Measurements from ENCODE around the gene TKT.

DNA sequence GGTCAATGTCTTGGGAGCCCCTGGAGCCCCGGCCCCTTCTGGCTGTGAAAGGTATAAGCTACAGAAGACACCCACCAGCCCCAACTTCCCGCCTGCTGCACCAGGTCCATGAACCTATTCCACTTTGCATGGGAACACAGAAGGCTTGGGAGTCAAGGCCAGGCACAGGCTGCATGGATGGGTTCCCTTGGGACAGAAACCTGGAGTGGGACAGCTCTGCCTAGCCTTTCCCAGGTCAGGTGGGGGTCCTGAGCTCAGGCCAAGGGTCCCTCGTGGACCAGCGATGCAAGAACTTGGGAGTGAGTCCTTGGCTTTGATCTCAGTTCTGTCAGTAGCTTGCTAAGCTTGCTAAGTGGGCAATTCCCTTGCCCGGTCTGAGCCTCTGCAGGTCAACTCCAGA, 25.0 kb downstream of the TKT start:
- TF ChIP-seq, protein P1, sequence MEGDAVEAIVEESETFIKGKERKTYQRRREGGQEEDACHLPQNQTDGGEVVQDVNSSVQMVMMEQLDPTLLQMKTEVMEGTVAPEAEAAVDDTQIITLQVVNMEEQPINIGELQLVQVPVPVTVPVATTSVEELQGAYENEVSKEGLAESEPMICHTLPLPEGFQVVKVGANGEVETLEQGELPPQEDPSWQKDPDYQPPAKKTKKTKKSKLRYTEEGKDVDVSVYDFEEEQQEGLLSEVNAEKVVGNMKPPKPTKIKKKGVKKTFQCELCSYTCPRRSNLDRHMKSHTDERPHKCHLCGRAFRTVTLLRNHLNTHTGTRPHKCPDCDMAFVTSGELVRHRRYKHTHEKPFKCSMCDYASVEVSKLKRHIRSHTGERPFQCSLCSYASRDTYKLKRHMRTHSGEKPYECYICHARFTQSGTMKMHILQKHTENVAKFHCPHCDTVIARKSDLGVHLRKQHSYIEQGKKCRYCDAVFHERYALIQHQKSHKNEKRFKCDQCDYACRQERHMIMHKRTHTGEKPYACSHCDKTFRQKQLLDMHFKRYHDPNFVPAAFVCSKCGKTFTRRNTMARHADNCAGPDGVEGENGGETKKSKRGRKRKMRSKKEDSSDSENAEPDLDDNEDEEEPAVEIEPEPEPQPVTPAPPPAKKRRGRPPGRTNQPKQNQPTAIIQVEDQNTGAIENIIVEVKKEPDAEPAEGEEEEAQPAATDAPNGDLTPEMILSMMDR (IDR thresholded peaks at IDR 0.05; ENCODE audit: low read depth, low read length): no peak
- TF ChIP-seq EZH2phosphoT487 (IDR thresholded peaks at IDR 0.05; ENCODE audit: low read depth): no peak

Measured in OCI-LY3 (cell line).